ENCODE data around the gene MUC13. TPM values are rescaled to one million over a fixed set of nuclear protein-coding genes. Genes with fewer than 3 reads are reported as not detected.

Gene MUC13
- total RNA-seq, 1 donor from 2014 or later: not detected

- no peak overlapping the region for H3K27ac Mint-ChIP-seq
- DNase-seq (ENCODE audit: low spot score): no peak
- Histone ChIP-seq H3K79me2 (ENCODE audit: low read depth) (no peaks in the 10 kb centered on the region), H3K27ac (no peak overlapping the region), H3K4me3 (no peak overlapping the region), H3K27me3 (no peaks in the 10 kb centered on the region), H4K20me1 (ENCODE audit: low read depth) (no peaks in the 10 kb centered on the region), H3K4me1 (no peaks in the 10 kb centered on the region), H2AFZ (replicated peaks) (no peak overlapping the region), H3K9me3 (ENCODE audit: low read depth) (no peaks in the 10 kb centered on the region), H3K9ac (no peak overlapping the region), H3F3A (ENCODE audit: low read depth) (no peaks in the 10 kb centered on the region), H3K4me2 (no peak overlapping the region), H3K36me3 (no peaks in the 10 kb centered on the region)
- TF ChIP-seq, protein P1, sequence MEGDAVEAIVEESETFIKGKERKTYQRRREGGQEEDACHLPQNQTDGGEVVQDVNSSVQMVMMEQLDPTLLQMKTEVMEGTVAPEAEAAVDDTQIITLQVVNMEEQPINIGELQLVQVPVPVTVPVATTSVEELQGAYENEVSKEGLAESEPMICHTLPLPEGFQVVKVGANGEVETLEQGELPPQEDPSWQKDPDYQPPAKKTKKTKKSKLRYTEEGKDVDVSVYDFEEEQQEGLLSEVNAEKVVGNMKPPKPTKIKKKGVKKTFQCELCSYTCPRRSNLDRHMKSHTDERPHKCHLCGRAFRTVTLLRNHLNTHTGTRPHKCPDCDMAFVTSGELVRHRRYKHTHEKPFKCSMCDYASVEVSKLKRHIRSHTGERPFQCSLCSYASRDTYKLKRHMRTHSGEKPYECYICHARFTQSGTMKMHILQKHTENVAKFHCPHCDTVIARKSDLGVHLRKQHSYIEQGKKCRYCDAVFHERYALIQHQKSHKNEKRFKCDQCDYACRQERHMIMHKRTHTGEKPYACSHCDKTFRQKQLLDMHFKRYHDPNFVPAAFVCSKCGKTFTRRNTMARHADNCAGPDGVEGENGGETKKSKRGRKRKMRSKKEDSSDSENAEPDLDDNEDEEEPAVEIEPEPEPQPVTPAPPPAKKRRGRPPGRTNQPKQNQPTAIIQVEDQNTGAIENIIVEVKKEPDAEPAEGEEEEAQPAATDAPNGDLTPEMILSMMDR (IDR thresholded peaks at IDR 0.05): no peak
- no peak for TF ChIP-seq EZH2 (IDR thresholded peaks at IDR 0.05)
- TF ChIP-seq EZH2phosphoT487 (IDR thresholded peaks at IDR 0.05): no peak
- peaks cover 2% of the 10 kb centered on the region for H3K27me3 Mint-ChIP-seq (ENCODE audit: insufficient read depth, low read depth)
- peaks cover 25% of the 10 kb centered on the region for H3K36me3 Mint-ChIP-seq
- H3K9me3 Mint-ChIP-seq: no peaks in the 10 kb centered on the region
- no peak overlapping the region for H3K4me3 Mint-ChIP-seq
- H3K4me1 Mint-ChIP-seq: no peaks in the 10 kb centered on the region
Measured at GRCh38 chr3:124969963-124970722, 35.6 kb upstream of the MUC13 start.

GRCh38 chr3:124969190-124969589, 34.6 kb upstream of the MUC13 start:
- Histone ChIP-seq H3K27ac (no peak overlapping the region), H3K9ac (no peak overlapping the region), H4K20me1 (ENCODE audit: low read depth) (no peaks in the 10 kb centered on the region), H3K4me2 (no peak overlapping the region), H3K9me3 (ENCODE audit: low read depth) (no peaks in the 10 kb centered on the region), H3K79me2 (ENCODE audit: low read depth) (no peaks in the 10 kb centered on the region), H3K4me3 (no peak overlapping the region), H3K27me3 (no peaks in the 10 kb centered on the region), H3K4me1 (no peaks in the 10 kb centered on the region), H2AFZ (replicated peaks) (no peak overlapping the region), H3K36me3 (no peaks in the 10 kb centered on the region), H3F3A (ENCODE audit: low read depth) (no peaks in the 10 kb centered on the region)
- no peak for TF ChIP-seq EZH2 (IDR thresholded peaks at IDR 0.05)
- TF ChIP-seq EZH2phosphoT487 (IDR thresholded peaks at IDR 0.05): no peak
- TF ChIP-seq, protein P1 (IDR thresholded peaks at IDR 0.05): no peak
- peaks cover 2% of the 10 kb centered on the region for H3K27me3 Mint-ChIP-seq (ENCODE audit: insufficient read depth, low read depth)
- H3K4me3 Mint-ChIP-seq: no peak overlapping the region
- no peak for DNase-seq (ENCODE audit: low spot score)
- peaks cover 22% of the 10 kb centered on the region for H3K36me3 Mint-ChIP-seq
- H3K4me1 Mint-ChIP-seq: no peaks in the 10 kb centered on the region
- no peaks in the 10 kb centered on the region for H3K9me3 Mint-ChIP-seq
- no peak overlapping the region for H3K27ac Mint-ChIP-seq

DNA sequence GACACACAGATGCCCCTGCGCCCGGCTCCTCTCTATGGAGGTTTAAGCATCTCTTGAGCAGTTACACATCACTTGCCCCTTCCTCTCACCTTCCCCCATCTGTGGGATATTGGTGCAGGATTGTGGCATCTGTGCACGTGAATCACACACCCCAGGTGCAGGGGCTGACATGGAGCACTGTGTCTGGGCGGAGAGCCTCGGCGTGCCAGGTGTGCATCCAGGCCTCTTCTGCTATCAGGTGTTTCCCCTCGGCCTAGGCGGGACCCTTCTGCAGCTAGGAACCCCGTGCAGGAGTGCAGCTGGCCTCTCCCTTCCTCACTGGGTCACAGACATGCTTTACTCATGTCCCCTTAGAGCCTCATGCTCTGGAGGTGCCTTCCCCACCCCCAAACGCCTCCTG, 33.4 kb upstream of the MUC13 start:
- H3K4me1 ChIP-seq: no peaks in the 10 kb centered on the region
- H2AFZ ChIP-seq (replicated peaks): no peak overlapping the region
- H3K36me3 Mint-ChIP-seq: peaks cover 22% of the 10 kb centered on the region
- H3K9me3 Mint-ChIP-seq: peaks cover under 1% of the 10 kb centered on the region
- no peak overlapping the region for H3K27ac Mint-ChIP-seq
- H3K4me2 ChIP-seq: no peak overlapping the region
- TF ChIP-seq EZH2 (IDR thresholded peaks at IDR 0.05) (no peak), EZH2phosphoT487 (IDR thresholded peaks at IDR 0.05) (no peak)
- TF ChIP-seq, protein P1 (IDR thresholded peaks at IDR 0.05): no peak
- no peaks in the 10 kb centered on the region for H3K27me3 ChIP-seq
- H3F3A ChIP-seq (ENCODE audit: low read depth): no peaks in the 10 kb centered on the region
- H3K27ac ChIP-seq: no peak overlapping the region
- H3K36me3 ChIP-seq: no peaks in the 10 kb centered on the region
- no peak overlapping the region for H3K9ac ChIP-seq
- H3K79me2 ChIP-seq (ENCODE audit: low read depth): no peaks in the 10 kb centered on the region
- H3K9me3 ChIP-seq (ENCODE audit: low read depth): no peaks in the 10 kb centered on the region
- no peaks in the 10 kb centered on the region for H4K20me1 ChIP-seq (ENCODE audit: low read depth)
- H3K27me3 Mint-ChIP-seq (ENCODE audit: insufficient read depth, low read depth): peaks cover 2% of the 10 kb centered on the region
- H3K4me1 Mint-ChIP-seq: no peaks in the 10 kb centered on the region
- H3K4me3 Mint-ChIP-seq: no peak overlapping the region
- DNase-seq (ENCODE audit: low spot score): no peak
- H3K4me3 ChIP-seq: no peak overlapping the region

All from neural progenitor cell (in vitro differentiated cells).